ENCODE results near the gene CDK5RAP1. TPM values are rescaled to one million over a fixed set of nuclear protein-coding genes. Genes with fewer than 3 reads are reported as not detected.

The CDK5RAP1 gene
- total and polyA plus RNA-seq, 2 donors (not counting 3 experiments of a cell fraction or from before 2014, with no cell fraction given), result 30.8 to 36.5 TPM

GRCh38 chr20:33322456-33322855, 78.9 kb downstream of the CDK5RAP1 start:
- CTCF ChIA-PET, result no interaction called here
- Histone ChIP-seq H3K4me1 (ENCODE audit: control insufficient read depth, extremely low read depth, insufficient read depth, low read length) (no peaks in the 10 kb centered on the region), H3K36me3 (ENCODE audit: control insufficient read depth in 2 of 2, extremely low read depth in 1 of 2, insufficient read depth in 2 of 2, low read length in 2 of 2) (no peaks in the 10 kb centered on the region), H4K20me1 (replicated peaks; ENCODE audit: control insufficient read depth, extremely low read depth, insufficient read depth, low read length) (no peaks in the 10 kb centered on the region), H2AFZ (ENCODE audit: low read depth, low read length) (no peak overlapping the region), H3K9me1 (replicated peaks; ENCODE audit: control insufficient read depth, extremely low read depth, insufficient read depth, low read length) (no peaks in the 10 kb centered on the region), H3K79me2 (ENCODE audit: control insufficient read depth, insufficient read depth, low read length) (no peaks in the 10 kb centered on the region), H3K9me3 (replicated peaks; ENCODE audit: control insufficient read depth, insufficient read depth, low read length) (no peaks in the 10 kb centered on the region), H3K9ac (replicated peaks; ENCODE audit: extremely low read depth, insufficient read depth, low read length) (no peak overlapping the region), H3K27me3 (ENCODE audit: control insufficient read depth in 2 of 2, insufficient read depth in 2 of 2, low read length in 2 of 2) (peaks cover 3 to 7% of the 10 kb centered on the region in 2 experiments), H3K4me2 (ENCODE audit: insufficient read depth, low read length) (no peak overlapping the region), H3K4me3 (replicated peaks in 1 of 3; ENCODE audit: insufficient read depth in 1 of 3, low read depth in 1 of 3, low read length in 3 of 3) (no peak overlapping the region), H3K27ac (ENCODE audit: insufficient read depth, low read depth, low read length) (no peak overlapping the region)
- POLR2A ChIA-PET, result no interaction called here
- BruUV-seq (replicated peaks), result no TSS peak
- dilution Hi-C loops (cut with MboI; ENCODE audit: extremely low pct_ligation_motif_present, low sequenced_read_pairs) (no loop called here), intact Hi-C loops (cut with micrococcal nuclease) (no loop called here)
- FAIRE-seq (no peak), DNase-seq (ENCODE audit: low read depth, low spot score) (no peak)
- TF ChIP-seq MAX (IDR thresholded peaks at IDR 0.05; ENCODE audit: insufficient read depth, insufficient read length) (no peak), POLR2A (IDR thresholded peaks at IDR 0.05; ENCODE audit: low read depth, low read length) (no peak), POLR2AphosphoS5 (IDR thresholded peaks at IDR 0.05; ENCODE audit: insufficient read depth, low read depth, low read length) (no peak), FOS (IDR thresholded peaks at IDR 0.05; ENCODE audit: borderline replicate concordance, insufficient read depth, low read length) (no peak), EZH2 (IDR thresholded peaks at IDR 0.05; ENCODE audit: borderline replicate concordance, low read depth, low read length, severe bottlenecking) (no peak)

- Histone ChIP-seq H3K36me3 (ENCODE audit: control insufficient read depth in 2 of 2, extremely low read depth in 1 of 2, insufficient read depth in 2 of 2, low read length in 2 of 2) (no peaks in the 10 kb centered on the region), H3K27ac (ENCODE audit: insufficient read depth, low read depth, low read length) (no peak overlapping the region), H3K9me3 (replicated peaks; ENCODE audit: control insufficient read depth, insufficient read depth, low read length) (no peaks in the 10 kb centered on the region), H3K79me2 (ENCODE audit: control insufficient read depth, insufficient read depth, low read length) (no peaks in the 10 kb centered on the region), H3K4me1 (ENCODE audit: control insufficient read depth, extremely low read depth, insufficient read depth, low read length) (no peaks in the 10 kb centered on the region), H3K9me1 (replicated peaks; ENCODE audit: control insufficient read depth, extremely low read depth, insufficient read depth, low read length) (no peaks in the 10 kb centered on the region), H3K4me3 (replicated peaks in 1 of 3; ENCODE audit: insufficient read depth in 1 of 3, low read depth in 1 of 3, low read length in 3 of 3) (no peak overlapping the region), H3K27me3 (ENCODE audit: control insufficient read depth in 2 of 2, insufficient read depth in 2 of 2, low read length in 2 of 2) (peaks cover 3 to 7% of the 10 kb centered on the region in 2 experiments), H2AFZ (ENCODE audit: low read depth, low read length) (no peak overlapping the region), H3K9ac (replicated peaks; ENCODE audit: extremely low read depth, insufficient read depth, low read length) (no peak overlapping the region), H4K20me1 (replicated peaks; ENCODE audit: control insufficient read depth, extremely low read depth, insufficient read depth, low read length) (no peaks in the 10 kb centered on the region), H3K4me2 (ENCODE audit: insufficient read depth, low read length) (no peak overlapping the region)
- intact Hi-C loops (cut with micrococcal nuclease) (no loop called here), dilution Hi-C loops (cut with MboI; ENCODE audit: extremely low pct_ligation_motif_present, low sequenced_read_pairs) (no loop called here)
- no peak for DNase-seq (ENCODE audit: low read depth, low spot score)
- CTCF ChIA-PET, result no interaction called here
- TF ChIP-seq MYC (IDR thresholded peaks at IDR 0.05; ENCODE audit: low read depth, low read length) (no peak), CTCF (IDR thresholded peaks at IDR 0.05; ENCODE audit: extremely low read depth in 1 of 2, insufficient read depth in 1 of 2, low read depth in 1 of 2, low read length in 2 of 2) (no peak), GATA2 (IDR thresholded peaks at IDR 0.05; ENCODE audit: insufficient read depth, insufficient read length, low read depth, low read length) (no peak), POLR2AphosphoS5 (IDR thresholded peaks at IDR 0.05; ENCODE audit: insufficient read depth, low read depth, low read length) (no peak), POLR2A (IDR thresholded peaks at IDR 0.05; ENCODE audit: low read depth, low read length) (no peak), JUN (IDR thresholded peaks at IDR 0.05; ENCODE audit: borderline replicate concordance, insufficient read depth, insufficient read length, low read depth) (no peak), MAX (IDR thresholded peaks at IDR 0.05; ENCODE audit: insufficient read depth, insufficient read length) (no peak), EZH2 (IDR thresholded peaks at IDR 0.05; ENCODE audit: borderline replicate concordance, low read depth, low read length, severe bottlenecking) (no peak), FOS (IDR thresholded peaks at IDR 0.05; ENCODE audit: borderline replicate concordance, insufficient read depth, low read length) (no peak)
- no TSS peak for BruUV-seq (replicated peaks)
- POLR2A ChIA-PET, result no interaction called here
- FAIRE-seq, result no peak
Observed at GRCh38 chr20:33320006-33320405, 81.3 kb downstream of the CDK5RAP1 start.

Measured in endothelial cell of umbilical vein (primary cell).